Neural progenitor cell (in vitro differentiated cells): Measurements from ENCODE around the gene SLC22A23. TPM values are rescaled to one million over a fixed set of nuclear protein-coding genes. Genes with fewer than 3 reads are reported as not detected.

Source experiments
- DNase-seq: peaks from one replicate; pipeline ENCODE4 v3.0.0-alpha.2; 2016; ENCODE audit warnings: low spot score
- H2AFZ ChIP-seq: fragments of 200-600 bp; sonication (generic); replicated peaks from 2 replicates; pipeline ENCODE4 v1.6.1; 2016; ENCODE audit warnings: antibody characterized with exemption
- H3F3A ChIP-seq: fragments of 200-600 bp; sonication (generic); 2 replicates; pipeline ENCODE4 v1.6.1; 2016; ENCODE audit warnings: antibody characterized with exemption, low read depth
- H3K27ac ChIP-seq: fragments of 200-600 bp; sonication (generic); 2 replicates; pipeline ENCODE4 v1.5.1; 2016; ENCODE audit warnings: mild to moderate bottlenecking
- H3K27me3 ChIP-seq: fragments of 200-600 bp; sonication (generic); 2 replicates; pipeline ENCODE4 v1.6.1; 2016; ENCODE audit warnings: mild to moderate bottlenecking, moderate library complexity
- H3K36me3 ChIP-seq: fragments of 200-600 bp; sonication (generic); 2 replicates; pipeline ENCODE4 v1.5.1; 2016
- H3K4me1 ChIP-seq: fragments of 200-600 bp; sonication (generic); 2 replicates; pipeline ENCODE4 v1.6.1; 2016; ENCODE audit warnings: mixed run types
- H3K4me2 ChIP-seq: fragments of 200-600 bp; sonication (generic); 2 replicates; pipeline ENCODE4 v1.6.1; 2016
- H3K4me3 ChIP-seq: fragments of 200-600 bp; sonication (generic); 2 replicates; pipeline ENCODE4 v1.5.1; 2016
- H3K79me2 ChIP-seq: fragments of 200-600 bp; sonication (generic); 2 replicates; pipeline ENCODE4 v1.6.1; 2016; ENCODE audit warnings: low read depth
- H3K9ac ChIP-seq: fragments of 200-600 bp; sonication (generic); 2 replicates; pipeline ENCODE4 v1.6.1; 2016
- H3K9me3 ChIP-seq: fragments of 200-600 bp; sonication (generic); 2 replicates; pipeline ENCODE4 v1.5.1; 2016; ENCODE audit warnings: low read depth
- H4K20me1 ChIP-seq: fragments of 200-600 bp; sonication (generic); 2 replicates; pipeline ENCODE4 v1.6.1; 2016; ENCODE audit warnings: low read depth
- H3K27ac Mint-ChIP-seq: 3 replicates; pipeline ENCODE4 v1.8.0; 2021; ENCODE audit warnings: mixed read lengths
- H3K27me3 Mint-ChIP-seq: 2 replicates; pipeline ENCODE4 v1.8.0; 2022; ENCODE audit warnings: low read depth, mild to moderate bottlenecking, inconsistent platforms, moderate library complexity, mixed read lengths; ENCODE audit not compliant: insufficient read depth
- H3K36me3 Mint-ChIP-seq: 3 replicates; pipeline ENCODE4 v1.8.0; 2021; ENCODE audit warnings: mixed read lengths
- H3K4me1 Mint-ChIP-seq: 3 replicates; pipeline ENCODE4 v1.8.0; 2021; ENCODE audit warnings: mixed read lengths
- H3K4me3 Mint-ChIP-seq: 3 replicates; pipeline ENCODE4 v1.8.0; 2021; ENCODE audit warnings: mild to moderate bottlenecking, moderate library complexity, mixed read lengths
- H3K9me3 Mint-ChIP-seq: 3 replicates; pipeline ENCODE4 v1.8.0; 2020; ENCODE audit warnings: mixed read lengths
- CTCF ChIP-seq: fragments of 200-600 bp; sonication (generic); IDR thresholded peaks from 2 replicates; pipeline ENCODE4 v1.5.1; 2017; ENCODE audit warnings: antibody characterized with exemption, mild to moderate bottlenecking
- EZH2 ChIP-seq: fragments of 200-600 bp; sonication (generic); IDR thresholded peaks from 2 replicates; pipeline ENCODE4 v1.6.1; 2017; ENCODE audit warnings: antibody characterized with exemption, mild to moderate bottlenecking, moderate library complexity
- EZH2phosphoT487 ChIP-seq: fragments of 200-600 bp; sonication (generic); IDR thresholded peaks from 2 replicates; pipeline ENCODE4 v1.6.1; 2017; ENCODE audit warnings: antibody characterized with exemption
- total RNA-seq: library from RNA; depleted of rRNA; stranded (reverse); fragments of >200 nt; gene quantifications from 2 replicates; pipeline ENCODE4 v1.2.3, GENCODE V29; 2015; ENCODE audit warnings: low replicate concordance

SLC22A23 gene
- total RNA-seq, 1 donor from 2014 or later = 0.99 TPM

GRCh38 chr6:3427687-3428085, 29.2 kb downstream of the SLC22A23 start:
- Histone ChIP-seq H3K9me3 (no peaks in the 10 kb centered on the region), H3K4me3 (no peak overlapping the region), H3K4me2 (no peak overlapping the region), H3K79me2 (no peaks in the 10 kb centered on the region), H3K36me3 (no peaks in the 10 kb centered on the region), H3K27ac (no peak overlapping the region), H3F3A (peaks cover 9% of the 10 kb centered on the region), H3K27me3 (no peaks in the 10 kb centered on the region), H2AFZ (no peak overlapping the region), H3K4me1 (peaks cover 16% of the 10 kb centered on the region), H4K20me1 (no peaks in the 10 kb centered on the region), H3K9ac (no peak overlapping the region)
- H3K4me3 Mint-ChIP-seq = no peak overlapping the region
- H3K36me3 Mint-ChIP-seq = peaks cover 26% of the 10 kb centered on the region
- no peak for DNase-seq
- H3K4me1 Mint-ChIP-seq = peaks cover 72% of the 10 kb centered on the region
- H3K27me3 Mint-ChIP-seq = peaks cover 4% of the 10 kb centered on the region
- TF ChIP-seq CTCF (no peak), EZH2phosphoT487 (no peak), EZH2 (no peak)
- H3K9me3 Mint-ChIP-seq = no peaks in the 10 kb centered on the region
- peak overlapping the region; percentile 37 for H3K27ac Mint-ChIP-seq

GRCh38 chr6:3426927-3427686, 29.7 kb downstream of the SLC22A23 start:
- H3K27me3 ChIP-seq = no peaks in the 10 kb centered on the region
- no peak overlapping the region for H3K4me2 ChIP-seq
- no peak overlapping the region for H3K4me3 ChIP-seq
- Mint-ChIP-seq H3K27me3 (peaks cover 4% of the 10 kb centered on the region), H3K36me3 (peaks cover 24% of the 10 kb centered on the region), H3K4me1 (peaks cover 75% of the 10 kb centered on the region), H3K27ac (peak overlapping the region; percentile 80), H3K4me3 (no peak overlapping the region), H3K9me3 (no peaks in the 10 kb centered on the region)
- H3K27ac ChIP-seq = no peak overlapping the region
- peaks cover 15% of the 10 kb centered on the region for H3F3A ChIP-seq
- no peak overlapping the region for H3K9ac ChIP-seq
- DNase-seq = no peak
- H4K20me1 ChIP-seq = no peaks in the 10 kb centered on the region
- H3K9me3 ChIP-seq = no peaks in the 10 kb centered on the region
- H3K4me1 ChIP-seq = peaks cover 22% of the 10 kb centered on the region
- H2AFZ ChIP-seq = no peak overlapping the region
- no peaks in the 10 kb centered on the region for H3K79me2 ChIP-seq
- no peak for TF ChIP-seq CTCF
- no peak for TF ChIP-seq EZH2
- no peak for TF ChIP-seq EZH2phosphoT487
- no peaks in the 10 kb centered on the region for H3K36me3 ChIP-seq

GRCh38 chr6:3426091-3426926, 30.5 kb downstream of the SLC22A23 start:
- peaks cover 29% of the 10 kb centered on the region for H3K4me1 ChIP-seq
- H3K9ac ChIP-seq = no peak overlapping the region
- Mint-ChIP-seq H3K27ac (peak overlapping the region; percentile 80), H3K9me3 (no peaks in the 10 kb centered on the region), H3K4me3 (no peak overlapping the region), H3K27me3 (peaks cover 4% of the 10 kb centered on the region), H3K4me1 (peaks cover 80% of the 10 kb centered on the region), H3K36me3 (peaks cover 19% of the 10 kb centered on the region)
- H4K20me1 ChIP-seq = no peaks in the 10 kb centered on the region
- no peak overlapping the region for H3K27ac ChIP-seq
- H3K4me2 ChIP-seq = no peak overlapping the region
- no peaks in the 10 kb centered on the region for H3K27me3 ChIP-seq
- no peak overlapping the region for H3K4me3 ChIP-seq
- H3K36me3 ChIP-seq = no peaks in the 10 kb centered on the region
- no peaks in the 10 kb centered on the region for H3K79me2 ChIP-seq
- peaks cover 15% of the 10 kb centered on the region for H3F3A ChIP-seq
- H3K9me3 ChIP-seq = no peaks in the 10 kb centered on the region
- TF ChIP-seq EZH2phosphoT487 = no peak
- TF ChIP-seq CTCF = no peak
- no peak for TF ChIP-seq EZH2
- DNase-seq = no peak
- H2AFZ ChIP-seq = no peak overlapping the region
